Measurements from ENCODE around the gene OPCML.

Gene OPCML

GRCh38 chr11:133570376-133570775, 38.1 kb upstream of the OPCML start:
- TF ChIP-seq CTCF (conservative IDR thresholded peaks at IDR 0.05), result no peak
- H3K27ac ChIP-seq, result no peak overlapping the region

- no peak overlapping the region for H3K27ac ChIP-seq
- no peak for TF ChIP-seq CTCF (conservative IDR thresholded peaks at IDR 0.05)
Observed at GRCh38 chr11:133563505-133564025, 31.3 kb upstream of the OPCML start.

- H3K27ac ChIP-seq, result no peak overlapping the region
- no peak for TF ChIP-seq CTCF (conservative IDR thresholded peaks at IDR 0.05)
Observed at GRCh38 chr11:133560472-133560855, 28.2 kb upstream of the OPCML start.

GRCh38 chr11:133559833-133560471, 27.7 kb upstream of the OPCML start:
- H3K27ac ChIP-seq, result no peak overlapping the region
- no peak for TF ChIP-seq CTCF (conservative IDR thresholded peaks at IDR 0.05)

- TF ChIP-seq CTCF (conservative IDR thresholded peaks at IDR 0.05), result no peak
- H3K27ac ChIP-seq, result no peak overlapping the region
Observed at GRCh38 chr11:133559382-133559781, 27.1 kb upstream of the OPCML start.

- no peak for TF ChIP-seq CTCF (conservative IDR thresholded peaks at IDR 0.05)
- H3K27ac ChIP-seq, result no peak overlapping the region
Observed at GRCh38 chr11:133555034-133555433, 22.7 kb upstream of the OPCML start.

- H3K27ac ChIP-seq, result no peak overlapping the region
- no peak for TF ChIP-seq CTCF (conservative IDR thresholded peaks at IDR 0.05)
Observed at GRCh38 chr11:133553885-133554740, 21.8 kb upstream of the OPCML start.

All from VCaP (cell line).